NCI-H128 (cell line): Measurements from ENCODE around the gene NARS2.

ENCODE experiments used
- DNase-seq: peaks from one replicate; lab custom pipeline; 2025; ENCODE audit not compliant: unreplicated experiment; lab: John Stamatoyannopoulos, UW

NARS2 gene

DNA sequence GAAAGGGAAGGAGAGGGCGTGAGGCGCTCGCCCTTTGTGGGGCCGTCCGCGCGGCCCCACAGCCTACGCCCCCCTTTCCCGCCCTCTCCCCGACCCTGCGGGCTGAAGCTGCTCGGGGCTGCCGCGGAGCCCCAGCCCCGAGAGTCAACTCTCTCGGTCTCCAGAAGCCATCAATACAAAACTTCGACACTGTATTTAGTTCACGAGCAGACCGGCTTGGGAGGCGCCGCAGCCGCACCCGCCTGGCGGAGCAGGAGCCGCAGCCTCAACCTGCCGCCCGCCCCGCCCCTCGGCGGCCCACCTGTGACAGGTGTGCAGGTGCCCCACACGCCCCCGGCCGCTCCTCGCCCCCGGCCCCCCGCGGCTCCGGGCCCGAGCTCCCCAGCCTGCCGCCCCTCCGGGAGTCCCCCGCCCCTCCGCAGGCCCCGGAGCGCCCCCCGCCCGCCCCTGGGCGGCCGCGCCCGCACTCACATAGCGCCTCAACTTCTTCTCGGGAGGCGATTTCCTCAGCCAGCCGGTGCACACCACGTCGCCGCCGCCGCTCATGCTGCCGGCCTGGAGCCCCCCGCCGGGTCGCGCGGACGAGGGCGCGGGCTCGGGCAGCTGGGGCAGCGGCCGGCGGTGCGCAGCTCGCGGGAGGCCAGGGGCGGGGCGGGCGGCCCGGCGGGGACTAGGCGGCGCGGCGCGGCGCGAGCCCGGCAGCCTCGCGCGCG, 157.3 kb downstream of the NARS2 start, which contains the start of gene GAB2:
Gene GAB2 (minus strand): TSS at position 646 of the 713 bp plus-strand sequence. CDS start 100 bp downstream, at position 546.
- no peak for DNase-seq

DNA sequence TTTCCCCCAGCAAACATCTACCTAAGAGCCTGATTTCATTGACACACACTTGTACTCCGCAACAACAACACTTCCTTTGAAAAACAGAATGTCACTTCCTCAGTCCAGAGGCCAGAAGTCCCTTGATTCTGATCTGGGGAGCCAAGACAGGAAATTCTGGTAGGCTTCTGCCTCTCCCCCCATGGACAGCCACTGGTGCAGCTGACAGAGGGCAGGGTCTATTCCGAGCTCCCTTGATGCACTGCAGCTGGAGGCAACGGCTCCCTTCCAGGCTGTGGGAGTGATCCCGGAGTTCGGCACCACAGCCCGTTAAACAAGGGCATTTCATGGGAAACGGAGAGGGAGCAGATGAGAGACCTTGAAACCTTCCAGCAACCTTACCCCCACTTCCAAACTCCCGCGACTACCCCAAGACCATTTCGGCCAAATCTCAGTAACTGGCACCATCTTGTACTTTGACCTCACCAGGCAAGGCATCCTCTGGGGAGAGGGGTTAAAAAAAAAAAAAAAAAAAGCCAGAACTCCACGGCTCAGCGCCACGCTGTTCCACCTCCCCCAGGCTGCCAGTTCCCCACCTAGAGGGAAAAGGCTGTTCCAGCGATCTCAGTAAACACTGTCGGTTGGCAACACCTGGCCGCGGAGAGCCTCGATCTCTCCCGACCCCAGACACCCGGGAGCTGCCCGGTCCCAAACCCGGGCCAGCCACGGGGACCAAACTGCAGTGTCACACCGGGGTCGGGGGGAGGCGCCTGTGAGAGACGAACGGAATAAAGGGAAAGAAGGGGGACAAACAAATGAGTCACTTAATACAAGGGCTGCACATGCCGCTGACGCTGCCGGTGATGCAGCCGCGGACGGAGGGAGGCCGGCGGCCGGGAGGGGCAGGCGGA, 158.1 kb downstream of the NARS2 start:
- peak; percentile 79 for DNase-seq

DNA sequence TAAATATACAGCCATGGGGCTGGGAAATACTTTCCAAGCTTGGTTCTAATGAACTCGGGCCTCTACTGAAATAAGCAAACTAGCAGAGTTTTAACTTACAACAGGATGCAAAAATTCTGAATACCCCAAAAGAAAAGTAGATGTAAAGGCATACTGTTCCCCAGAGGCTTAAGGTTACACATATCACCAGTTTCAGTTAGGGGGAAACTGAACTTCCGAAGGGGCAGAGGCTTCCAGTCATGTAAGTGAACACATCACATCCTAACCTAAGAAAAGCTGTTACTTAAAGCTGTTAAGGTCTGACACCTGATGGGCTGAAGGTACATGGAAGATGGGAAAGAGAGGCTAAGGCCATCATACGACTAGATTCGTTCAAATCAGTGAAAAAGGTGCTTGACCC, 159.3 kb downstream of the NARS2 start:
- DNase-seq = no peak

DNA sequence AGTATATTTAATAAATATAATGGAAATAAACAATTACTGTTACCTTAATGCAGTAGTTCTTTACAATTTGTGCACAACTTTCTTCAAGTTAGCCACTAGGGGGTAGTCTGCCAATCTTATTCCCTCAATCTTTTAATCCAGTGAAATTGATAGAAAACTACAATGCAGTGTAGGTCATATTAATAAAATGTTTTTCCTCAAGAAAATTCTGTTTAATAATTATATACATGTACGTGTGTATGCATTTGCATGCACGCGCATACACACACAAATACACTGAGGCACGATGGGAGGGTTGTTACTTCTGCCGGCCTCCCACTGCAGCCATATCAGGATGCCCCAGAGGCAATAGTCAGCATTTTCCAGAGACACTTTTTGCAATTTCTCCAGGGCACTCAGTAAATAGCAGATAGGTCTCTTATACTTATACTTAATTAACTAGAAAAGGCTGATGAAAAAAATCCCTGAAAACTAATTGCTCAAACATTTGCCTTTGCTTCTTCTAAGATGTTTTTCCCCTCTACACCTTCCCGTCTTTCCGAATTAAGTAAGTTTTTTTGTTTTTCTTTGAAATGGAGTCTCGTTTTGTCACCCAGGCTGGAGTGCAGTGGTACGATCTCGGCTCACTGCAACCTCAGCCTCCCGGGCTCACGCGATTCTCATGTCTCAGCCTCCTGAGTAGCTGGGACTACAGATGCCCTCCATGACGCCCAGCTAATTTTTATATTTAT, 160.2 kb downstream of the NARS2 start:
- DNase-seq = no peak

DNA sequence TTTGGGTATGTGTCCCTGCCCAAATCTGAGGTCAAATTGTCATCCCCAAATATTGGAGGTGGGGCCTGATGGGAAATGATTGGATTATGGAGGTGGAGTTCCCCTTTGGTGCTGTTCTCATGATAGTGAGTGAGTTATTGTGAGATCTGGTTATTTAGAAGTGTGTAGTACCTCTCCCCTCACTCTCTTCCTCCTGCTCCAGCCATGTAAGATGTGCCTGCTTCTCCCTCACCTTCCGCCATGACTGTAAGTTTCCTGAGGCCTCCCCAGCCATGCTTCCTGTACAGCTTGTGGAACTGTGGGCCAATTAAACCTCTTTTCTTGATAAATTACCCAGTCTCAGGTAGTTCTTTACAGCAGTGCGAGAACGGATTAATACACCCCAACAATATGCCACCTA, 166.0 kb downstream of the NARS2 start:
- DNase-seq = no peak

DNA sequence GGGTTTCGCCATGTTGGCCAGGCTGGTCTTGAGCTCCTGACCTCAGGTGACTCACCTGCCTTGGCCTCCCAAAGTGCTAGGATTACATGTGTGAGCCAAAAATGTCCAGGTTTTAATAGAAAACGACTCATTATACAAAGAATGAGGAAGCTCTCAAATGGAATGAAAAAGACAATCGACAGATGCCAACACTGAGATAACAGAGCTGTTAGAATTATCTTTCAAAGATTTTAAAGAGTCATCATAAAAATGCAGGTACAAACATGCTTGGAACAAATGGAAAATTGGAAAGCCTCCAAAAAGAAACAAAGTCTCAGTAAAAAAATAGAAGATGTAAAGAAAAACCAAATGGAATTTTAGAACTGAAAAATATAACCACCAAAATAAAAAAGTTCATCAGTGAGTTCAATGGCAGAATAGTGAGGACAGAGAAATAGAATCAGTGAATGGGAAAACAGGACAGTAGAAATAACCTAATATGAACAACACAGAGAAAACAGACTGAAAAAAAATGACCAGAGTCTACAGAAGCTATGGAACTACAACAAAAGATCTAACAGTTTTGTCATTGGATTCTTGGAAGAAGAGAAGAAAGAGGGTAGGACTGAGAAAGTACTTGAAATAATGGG, 168.0 kb downstream of the NARS2 start:
- no peak for DNase-seq

DNA sequence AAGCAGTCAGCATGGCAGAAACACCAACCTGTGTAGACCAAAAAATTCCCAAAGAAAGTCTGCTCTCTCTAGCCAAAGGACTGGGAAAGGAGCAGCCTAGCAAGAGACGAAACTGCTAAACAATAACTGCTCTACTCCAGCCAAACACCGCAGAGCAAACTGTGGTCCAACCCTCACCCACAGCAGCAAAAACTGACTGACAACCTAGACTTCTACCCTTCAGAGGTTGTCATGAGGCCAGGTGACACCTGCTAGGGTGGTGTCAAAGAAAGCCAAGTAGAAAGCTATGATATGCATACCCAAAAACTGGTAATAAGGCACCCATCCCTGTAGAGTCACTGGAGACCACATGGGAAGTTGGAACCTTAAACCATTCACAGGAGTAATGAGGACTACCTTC, 168.9 kb downstream of the NARS2 start:
- no peak for DNase-seq

DNA sequence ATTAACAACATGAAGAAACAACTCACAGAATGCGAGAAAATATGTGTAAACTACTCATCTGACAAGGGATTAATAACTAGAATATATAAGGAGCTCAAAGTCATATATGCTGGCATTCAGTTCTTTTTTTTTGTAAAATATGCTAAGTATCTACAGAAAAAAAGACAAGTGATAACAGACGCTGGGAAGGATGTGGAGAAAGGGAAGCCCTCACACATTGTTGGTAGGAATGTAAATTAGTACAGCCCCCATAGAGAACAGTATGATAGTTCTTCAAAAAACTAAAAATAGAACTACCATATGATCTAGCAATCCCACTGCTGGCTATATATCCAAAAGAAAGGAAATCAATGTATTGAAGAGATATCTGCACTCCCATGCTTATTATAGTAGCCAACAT, 170.9 kb downstream of the NARS2 start:
- no peak for DNase-seq

DNA sequence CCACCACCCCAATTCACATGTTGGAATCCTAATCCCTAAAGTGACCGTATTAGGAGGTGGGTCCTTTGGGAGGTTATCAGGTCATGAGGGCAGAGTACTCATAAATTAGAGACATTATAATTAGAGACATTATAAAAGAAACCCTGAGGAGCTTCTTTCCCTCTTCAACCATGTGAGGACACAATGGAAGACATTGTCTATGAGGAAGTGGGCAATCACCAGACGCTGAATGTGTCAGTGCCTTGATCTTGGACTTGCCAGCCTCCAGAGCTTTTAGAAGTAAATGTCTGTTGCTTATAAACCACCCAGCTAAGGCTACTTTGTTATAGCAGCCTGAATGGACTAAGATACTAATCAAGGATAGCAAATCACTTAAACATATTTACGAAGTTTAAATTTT, 171.8 kb downstream of the NARS2 start:
- DNase-seq = no peak

DNA sequence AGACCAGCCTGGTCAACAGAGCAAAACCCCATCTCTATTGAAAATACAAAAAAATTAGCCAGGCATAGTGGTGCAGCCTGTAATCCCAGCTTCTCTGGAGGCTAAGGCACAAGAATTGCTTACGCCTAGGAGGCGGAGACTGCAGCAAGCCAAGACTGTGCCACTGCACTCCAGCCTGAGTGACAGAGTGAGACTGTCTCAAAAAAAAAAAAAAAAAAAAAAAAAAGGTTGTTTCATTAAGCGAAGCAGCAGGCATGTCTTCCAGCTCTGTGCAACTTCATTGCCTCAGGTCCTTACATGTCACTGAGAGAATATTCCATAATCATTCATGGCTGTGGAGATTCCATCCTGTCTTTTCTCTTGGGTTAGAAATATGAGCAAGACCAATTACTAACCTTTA, 174.0 kb downstream of the NARS2 start:
- no peak for DNase-seq

DNA sequence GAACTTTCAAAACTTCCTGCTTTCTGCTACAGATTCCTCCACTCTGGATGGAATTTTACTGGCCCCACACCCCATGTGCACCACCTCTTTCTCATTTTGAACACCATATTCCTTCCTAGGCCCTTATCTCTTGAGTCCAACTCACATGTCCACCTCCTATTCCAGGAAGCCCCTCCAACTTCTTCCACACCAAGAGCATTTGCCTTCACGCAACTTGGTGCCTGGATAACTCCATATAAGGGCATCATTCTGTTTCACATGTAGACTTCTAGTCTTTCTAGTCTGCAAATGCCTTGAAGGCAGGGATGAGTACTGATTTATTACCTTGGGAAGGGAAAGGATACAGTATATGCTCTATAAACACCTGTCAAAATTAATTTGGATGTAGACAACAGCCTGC, 174.5 kb downstream of the NARS2 start:
- DNase-seq = no peak

DNA sequence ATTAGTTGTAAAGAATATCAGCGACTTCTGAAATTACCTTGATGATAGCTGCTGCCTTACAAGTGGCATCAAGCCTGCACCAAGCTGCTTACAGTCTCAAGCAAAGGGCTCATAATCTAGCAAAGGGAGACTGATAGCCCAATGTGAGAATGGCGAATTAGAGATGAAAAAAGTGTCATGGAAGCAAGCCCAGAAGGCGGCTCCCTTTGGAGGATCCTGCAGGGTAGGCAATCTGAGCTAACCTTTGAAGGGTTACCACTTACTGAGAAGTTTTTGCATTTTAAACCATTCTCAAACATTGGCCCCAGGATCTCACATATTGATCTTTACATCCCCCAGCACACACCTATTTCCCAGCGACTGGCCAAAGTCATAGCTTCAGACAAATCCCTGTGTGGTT, 175.5 kb downstream of the NARS2 start:
- no peak for DNase-seq

DNA sequence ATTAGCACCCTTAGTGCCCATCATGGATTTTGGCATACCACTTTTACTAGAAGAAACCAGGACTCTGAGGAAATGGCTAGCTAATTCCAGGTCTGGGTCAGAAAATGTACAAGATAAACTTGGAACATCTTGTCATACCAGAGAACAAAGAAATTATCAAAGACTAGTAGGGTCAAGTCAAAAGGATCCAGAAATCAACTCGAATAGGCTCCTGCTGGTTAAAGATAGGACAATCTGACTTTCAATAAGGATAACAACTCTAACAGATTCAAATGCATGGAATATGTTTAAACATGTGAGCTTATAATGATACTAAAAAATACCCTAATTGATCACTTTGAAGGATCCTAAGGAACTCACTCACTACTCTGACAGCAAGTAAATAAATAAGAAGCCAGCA, 175.9 kb downstream of the NARS2 start:
- no peak for DNase-seq

DNA sequence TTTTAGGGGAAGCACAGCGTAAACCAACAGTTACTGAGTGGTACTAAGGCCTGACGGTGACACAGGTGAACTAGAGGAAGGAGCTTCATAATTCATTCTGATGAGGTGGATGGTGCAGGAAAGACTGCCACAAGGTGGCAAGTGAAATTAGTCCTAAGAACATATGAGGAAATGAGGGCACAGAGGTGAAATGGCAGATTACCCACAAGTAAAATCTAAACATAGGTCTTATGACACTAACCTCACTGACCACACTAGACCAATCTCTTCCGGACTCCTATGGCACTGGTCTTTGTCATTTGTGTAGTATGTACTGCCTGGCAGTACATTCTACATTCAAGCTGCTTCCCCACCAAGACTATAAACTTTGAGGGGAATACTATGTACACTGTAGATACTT, 177.3 kb downstream of the NARS2 start:
- DNase-seq = no peak

DNA sequence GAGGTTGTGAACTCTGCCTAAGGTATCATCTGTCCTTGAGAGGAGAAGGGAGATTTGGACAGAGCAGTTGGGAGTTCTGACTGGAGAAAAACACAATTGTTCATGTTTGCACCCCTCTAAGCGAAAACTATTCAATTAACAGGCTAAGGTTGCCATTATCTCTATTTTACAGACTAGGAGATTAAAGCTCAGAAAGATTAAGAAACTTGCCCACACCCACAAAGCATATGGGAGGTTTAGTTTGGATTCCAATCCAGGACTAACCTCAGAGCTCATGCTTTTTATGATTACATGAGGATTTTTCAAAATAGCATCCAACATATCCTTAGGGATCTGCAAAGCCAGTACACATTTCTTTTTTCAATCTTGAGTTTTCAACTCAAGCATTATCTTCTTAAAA, 179.1 kb downstream of the NARS2 start:
- DNase-seq = no peak

DNA sequence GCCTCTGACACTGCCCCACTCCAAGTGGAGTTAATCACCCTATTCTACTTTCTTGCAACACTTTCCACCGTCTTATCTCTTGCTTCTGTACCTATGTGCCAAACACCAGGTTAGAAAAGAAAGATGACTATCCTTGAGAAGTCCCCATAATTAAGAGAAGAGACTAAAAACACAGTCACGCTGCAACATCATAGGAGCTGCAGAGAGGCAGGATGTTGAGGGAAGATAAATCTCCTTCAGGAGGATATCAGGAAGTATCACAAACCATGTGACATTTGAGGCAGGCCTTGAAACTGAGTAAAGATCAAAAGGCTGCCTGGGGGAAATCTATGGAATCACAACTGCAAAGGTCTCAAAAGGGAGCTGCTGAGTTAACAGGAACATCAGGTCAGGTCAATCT, 181.8 kb downstream of the NARS2 start:
- DNase-seq = no peak

DNA sequence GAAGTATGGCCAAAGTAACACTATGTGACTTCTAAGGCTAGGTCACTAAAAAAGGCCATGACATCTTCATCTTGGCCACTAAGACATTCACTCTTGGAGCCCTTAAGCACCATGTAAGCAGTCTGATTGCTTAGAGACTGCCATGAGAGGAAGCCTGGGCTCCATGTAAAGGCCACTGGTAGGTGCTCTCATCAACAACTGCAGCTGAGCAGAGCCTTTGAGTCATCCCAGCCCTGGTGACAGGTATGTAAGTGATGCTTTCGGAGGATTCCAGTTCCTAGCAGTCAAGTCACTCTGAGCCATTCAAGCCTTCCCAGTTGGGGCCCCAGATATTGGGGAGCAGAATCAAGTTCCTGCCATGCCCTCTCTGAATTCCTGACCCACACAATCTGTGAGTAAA, 183.2 kb downstream of the NARS2 start:
- DNase-seq = no peak

DNA sequence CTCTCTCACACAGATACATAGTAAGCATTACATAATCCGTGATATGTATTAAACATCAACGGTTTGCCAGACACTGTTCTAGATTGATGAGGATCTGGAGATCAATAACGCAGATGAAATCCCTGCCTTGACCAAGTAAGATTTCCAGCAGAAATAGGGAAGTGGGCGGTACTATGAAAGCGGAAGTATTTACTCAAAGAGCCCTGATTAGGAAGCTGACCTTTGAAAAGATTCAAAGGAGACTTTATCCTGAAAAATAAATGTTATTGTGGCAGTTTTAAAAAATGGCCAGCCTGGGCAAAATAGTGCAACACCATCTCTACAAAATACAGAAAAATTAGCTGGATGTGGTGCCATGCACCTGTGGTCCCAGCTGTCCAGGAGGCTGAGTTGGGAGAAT, 183.9 kb downstream of the NARS2 start:
- DNase-seq = no peak

DNA sequence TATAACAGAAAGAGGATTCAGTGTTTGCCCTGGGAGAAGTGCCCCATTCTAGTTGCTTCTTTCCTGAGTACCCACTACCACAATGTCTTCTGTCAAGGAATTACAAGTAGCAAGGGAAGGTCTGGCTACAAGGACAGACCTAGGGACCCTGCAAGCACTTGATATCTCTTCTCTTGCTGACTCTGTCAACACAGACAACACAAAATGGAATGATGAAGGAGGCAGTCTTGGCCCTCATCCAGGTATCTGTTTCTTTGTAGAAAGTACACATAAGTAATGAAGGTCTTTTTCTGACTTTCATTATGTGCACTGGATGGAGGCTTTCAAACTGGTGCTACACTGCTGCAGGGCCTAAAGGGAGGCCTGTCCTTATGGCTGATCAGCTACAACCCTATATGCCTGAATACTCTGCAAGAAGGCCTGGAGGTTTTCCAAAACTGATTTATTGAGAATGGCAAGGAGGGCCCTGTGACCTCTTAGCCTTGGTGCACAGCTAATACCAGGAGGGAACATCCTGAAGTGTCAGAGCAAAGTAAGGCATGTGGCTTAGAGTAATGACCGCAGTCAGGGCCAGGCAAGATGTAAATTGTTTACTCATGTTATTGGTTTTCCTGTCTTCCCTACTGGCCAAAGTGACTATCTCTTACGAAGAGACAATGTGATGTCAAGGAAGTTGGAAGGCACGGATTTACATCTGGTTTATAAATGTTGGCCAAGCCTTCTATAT, 188.3 kb downstream of the NARS2 start:
- DNase-seq = no peak
